Measurements from ENCODE around the gene DCC.
A peak's percentile ranks its signal among the peaks of the same experiment; 100 is the strongest.

DCC gene

GRCh38 chr18:52343731-52344340 is 3.8 kb downstream of the DCC start:
- no peak overlapping the region for H3K27ac Mint-ChIP-seq
- H3K4me1 Mint-ChIP-seq, result peaks cover 26% of the 10 kb centered on the region
- H3K4me3 Mint-ChIP-seq, result no peak overlapping the region
- no peak for TF ChIP-seq CTCF (IDR thresholded peaks at IDR 0.05)
- no peaks in the 10 kb centered on the region for H3K9me3 Mint-ChIP-seq
- H3K27me3 Mint-ChIP-seq (ENCODE audit: low read depth, poor library complexity), result peaks cover 12% of the 10 kb centered on the region
- H3K36me3 Mint-ChIP-seq (ENCODE audit: low read depth), result no peaks in the 10 kb centered on the region
- no peak for DNase-seq

- H3K27ac Mint-ChIP-seq, result no peak overlapping the region
- DNase-seq, result no peak
- no peak overlapping the region for H3K4me3 Mint-ChIP-seq
- H3K36me3 Mint-ChIP-seq (ENCODE audit: low read depth), result no peaks in the 10 kb centered on the region
- no peaks in the 10 kb centered on the region for H3K9me3 Mint-ChIP-seq
- no peak for TF ChIP-seq CTCF (IDR thresholded peaks at IDR 0.05)
- peaks cover 12% of the 10 kb centered on the region for H3K27me3 Mint-ChIP-seq (ENCODE audit: low read depth, poor library complexity)
- H3K4me1 Mint-ChIP-seq, result peaks cover 23% of the 10 kb centered on the region
Observed at GRCh38 chr18:52344881-52345280, 4.9 kb downstream of the DCC start.

GRCh38 chr18:52345428-52345827 is 5.4 kb downstream of the DCC start:
- peaks cover 18% of the 10 kb centered on the region for H3K4me1 Mint-ChIP-seq
- no peak overlapping the region for H3K27ac Mint-ChIP-seq
- DNase-seq, result no peak
- no peak overlapping the region for H3K4me3 Mint-ChIP-seq
- no peaks in the 10 kb centered on the region for H3K9me3 Mint-ChIP-seq
- peaks cover 12% of the 10 kb centered on the region for H3K27me3 Mint-ChIP-seq (ENCODE audit: low read depth, poor library complexity)
- no peak for TF ChIP-seq CTCF (IDR thresholded peaks at IDR 0.05)
- no peaks in the 10 kb centered on the region for H3K36me3 Mint-ChIP-seq (ENCODE audit: low read depth)

GRCh38 chr18:52348209-52348608 is 8.2 kb downstream of the DCC start:
- Mint-ChIP-seq H3K9me3 (no peaks in the 10 kb centered on the region), H3K4me3 (no peak overlapping the region), H3K27me3 (ENCODE audit: low read depth, poor library complexity) (peaks cover 14% of the 10 kb centered on the region), H3K36me3 (ENCODE audit: low read depth) (no peaks in the 10 kb centered on the region), H3K27ac (no peak overlapping the region), H3K4me1 (no peaks in the 10 kb centered on the region)
- no peak for DNase-seq
- TF ChIP-seq CTCF (IDR thresholded peaks at IDR 0.05), result peak; percentile 41

GRCh38 chr18:52349498-52349897 is 9.5 kb downstream of the DCC start:
- Mint-ChIP-seq H3K36me3 (ENCODE audit: low read depth) (no peaks in the 10 kb centered on the region), H3K9me3 (no peaks in the 10 kb centered on the region), H3K27ac (no peak overlapping the region), H3K4me1 (no peaks in the 10 kb centered on the region), H3K4me3 (no peak overlapping the region), H3K27me3 (ENCODE audit: low read depth, poor library complexity) (peaks cover 17% of the 10 kb centered on the region)
- no peak for TF ChIP-seq CTCF (IDR thresholded peaks at IDR 0.05)
- no peak for DNase-seq

GRCh38 chr18:52352920-52353319 is 12.9 kb downstream of the DCC start:
- no peaks in the 10 kb centered on the region for H3K36me3 Mint-ChIP-seq (ENCODE audit: low read depth)
- H3K9me3 Mint-ChIP-seq, result no peaks in the 10 kb centered on the region
- no peak for TF ChIP-seq CTCF (IDR thresholded peaks at IDR 0.05)
- no peak overlapping the region for H3K27ac Mint-ChIP-seq
- no peak for DNase-seq
- H3K4me3 Mint-ChIP-seq, result no peak overlapping the region
- H3K27me3 Mint-ChIP-seq (ENCODE audit: low read depth, poor library complexity), result peaks cover 5% of the 10 kb centered on the region
- no peaks in the 10 kb centered on the region for H3K4me1 Mint-ChIP-seq

Data from nephron progenitor cell (in vitro differentiated cells).